Astrocyte (in vitro differentiated cells and primary cell): Measurements from ENCODE around the gene CBX6. TPM values are rescaled to one million over a fixed set of nuclear protein-coding genes. Genes with fewer than 3 reads are reported as not detected.

Experiments used
- DNase-seq: peaks from one replicate; pipeline ENCODE4 v3.0.0-alpha.2; 2010; ENCODE audit warnings: low read depth
- FAIRE-seq: peaks from 2 replicates; lab custom pipeline; 2011; peaks lifted over from hg19 to GRCh38; lab: Jason Lieb, UNC
- H2AFZ ChIP-seq: 2 replicates; pipeline ENCODE4 v1.6.0; 2012; ENCODE audit warnings: low read depth, low read length, inconsistent platforms
- H3K27ac ChIP-seq: 2 replicates; pipeline ENCODE4 v1.5.1; 2011; ENCODE audit warnings: low read depth, low read length, inconsistent platforms
- H3K27me3 ChIP-seq: 2 replicates; pipeline ENCODE4 v1.6.0; 2011; ENCODE audit warnings: low read length, inconsistent platforms; ENCODE audit not compliant: insufficient read depth
- H3K36me3 ChIP-seq: 2 replicates; pipeline ENCODE4 v1.5.1; 2011; ENCODE audit warnings: low read length, inconsistent platforms; ENCODE audit not compliant: insufficient read depth
- H3K4me1 ChIP-seq: 2 replicates; pipeline ENCODE4 v1.5.1; 2011; ENCODE audit warnings: low read length, inconsistent platforms; ENCODE audit not compliant: insufficient read depth
- H3K4me2 ChIP-seq: 2 replicates; pipeline ENCODE4 v1.6.0; 2012; ENCODE audit warnings: low read length, inconsistent platforms
- H3K4me3 ChIP-seq: 2 replicates; pipeline ENCODE4 v1.5.1; 2011; ENCODE audit warnings: low read depth, mild to moderate bottlenecking, low read length, inconsistent platforms; ENCODE audit not compliant: insufficient read depth
- H3K79me2 ChIP-seq: 2 replicates; pipeline ENCODE4 v1.6.0; 2012; ENCODE audit warnings: mild to moderate bottlenecking, low read length, inconsistent platforms; ENCODE audit not compliant: insufficient read depth
- H3K9ac ChIP-seq: 2 replicates; pipeline ENCODE4 v1.6.0; 2012; ENCODE audit warnings: mild to moderate bottlenecking, low read length, inconsistent platforms
- H3K9me3 ChIP-seq: 2 replicates; pipeline ENCODE4 v1.5.1; 2012; ENCODE audit warnings: low read depth, mild to moderate bottlenecking, low read length, inconsistent platforms; ENCODE audit not compliant: insufficient read depth
- H4K20me1 ChIP-seq: 2 replicates; pipeline ENCODE4 v1.6.0; 2012; ENCODE audit warnings: low read length, inconsistent platforms; ENCODE audit not compliant: insufficient read depth
- H3K27ac Mint-ChIP-seq: one replicate; pipeline ENCODE4 v1.8.0; 2021; ENCODE audit warnings: mild to moderate bottlenecking, mixed read lengths; ENCODE audit not compliant: unreplicated experiment
- H3K27me3 Mint-ChIP-seq: one replicate; pipeline ENCODE4 v1.8.0; 2021; ENCODE audit warnings: low read depth, mixed read lengths; ENCODE audit not compliant: unreplicated experiment
- H3K36me3 Mint-ChIP-seq: one replicate; pipeline ENCODE4 v1.8.0; 2021; ENCODE audit warnings: low read depth, mixed read lengths; ENCODE audit not compliant: unreplicated experiment
- H3K4me1 Mint-ChIP-seq: one replicate; pipeline ENCODE4 v1.8.0; 2021; ENCODE audit warnings: low read depth, mixed read lengths; ENCODE audit not compliant: unreplicated experiment
- H3K4me3 Mint-ChIP-seq: one replicate; pipeline ENCODE4 v1.8.0; 2021; ENCODE audit warnings: mild to moderate bottlenecking, moderate library complexity, mixed read lengths; ENCODE audit not compliant: unreplicated experiment
- H3K9me3 Mint-ChIP-seq: one replicate; pipeline ENCODE4 v1.8.0; 2021; ENCODE audit warnings: mild to moderate bottlenecking, mixed read lengths; ENCODE audit not compliant: unreplicated experiment
- EZH2 ChIP-seq: IDR thresholded peaks from 2 replicates; pipeline ENCODE4 v1.6.1; 2012; ENCODE audit warnings: mild to moderate bottlenecking, low read length, inconsistent platforms; ENCODE audit not compliant: insufficient read depth
- total RNA-seq: library from RNA; stranded (reverse); gene quantifications from 2 replicates; pipeline ENCODE4 v1.2.1, GENCODE V29; 2021
- TF ChIP-seq, protein P1 (sequence below): IDR thresholded peaks from 2 replicates; pipeline ENCODE4 v1.5.1; 2011; ENCODE audit warnings: low read depth, mild to moderate bottlenecking, inconsistent platforms, low read length, moderate library complexity; ENCODE audit not compliant: insufficient read depth

The CBX6 gene
- total RNA-seq, 1 donor from 2014 or later: 34.9 TPM

DNA sequence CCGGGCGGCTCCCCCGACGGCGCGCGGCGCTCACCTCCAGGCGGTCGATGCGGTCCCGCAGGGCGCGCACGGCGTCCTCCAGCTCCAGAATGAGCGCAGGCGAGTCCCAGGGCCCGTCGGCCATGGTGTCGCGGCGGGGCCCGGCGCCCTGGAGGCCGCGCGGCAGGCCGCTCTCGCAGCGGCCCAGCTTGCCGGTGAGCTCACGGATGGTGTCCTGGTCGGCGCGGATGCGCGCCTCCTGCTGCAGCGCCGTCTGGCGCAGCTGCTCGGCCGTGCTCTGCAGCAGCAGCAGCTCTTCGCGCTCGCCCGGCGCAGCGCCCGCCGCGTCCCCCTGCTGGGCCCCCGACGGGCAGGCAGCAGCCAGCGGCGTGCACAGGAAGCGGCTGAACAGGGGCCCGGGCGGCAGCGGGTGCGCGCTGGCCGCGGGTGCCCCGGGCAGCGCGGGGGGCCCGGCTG, 28.8 kb downstream of the CBX6 start:
- Histone ChIP-seq H3K27ac (no peak overlapping the region), H3K4me2 (peak overlapping the region; percentile 82), H3K27me3 (peaks cover 12% of the 10 kb centered on the region), H3K9me3 (no peaks in the 10 kb centered on the region), H3K79me2 (no peaks in the 10 kb centered on the region), H3K4me1 (peaks cover 7% of the 10 kb centered on the region), H3K4me3 (peak overlapping the region; percentile 49), H3K36me3 (no peaks in the 10 kb centered on the region), H2AFZ (peak overlapping the region; percentile 84), H3K9ac (no peak overlapping the region), H4K20me1 (peaks cover 16% of the 10 kb centered on the region)
- FAIRE-seq (no peak), DNase-seq (peak; percentile 72)
- H3K4me1 Mint-ChIP-seq: peaks cover 1% of the 10 kb centered on the region
- peaks cover 2% of the 10 kb centered on the region for H3K36me3 Mint-ChIP-seq
- peaks cover 58% of the 10 kb centered on the region for H3K27me3 Mint-ChIP-seq
- H3K9me3 Mint-ChIP-seq: no peaks in the 10 kb centered on the region
- H3K27ac Mint-ChIP-seq: no peak overlapping the region
- TF ChIP-seq EZH2: no peak
- TF ChIP-seq, protein P1, sequence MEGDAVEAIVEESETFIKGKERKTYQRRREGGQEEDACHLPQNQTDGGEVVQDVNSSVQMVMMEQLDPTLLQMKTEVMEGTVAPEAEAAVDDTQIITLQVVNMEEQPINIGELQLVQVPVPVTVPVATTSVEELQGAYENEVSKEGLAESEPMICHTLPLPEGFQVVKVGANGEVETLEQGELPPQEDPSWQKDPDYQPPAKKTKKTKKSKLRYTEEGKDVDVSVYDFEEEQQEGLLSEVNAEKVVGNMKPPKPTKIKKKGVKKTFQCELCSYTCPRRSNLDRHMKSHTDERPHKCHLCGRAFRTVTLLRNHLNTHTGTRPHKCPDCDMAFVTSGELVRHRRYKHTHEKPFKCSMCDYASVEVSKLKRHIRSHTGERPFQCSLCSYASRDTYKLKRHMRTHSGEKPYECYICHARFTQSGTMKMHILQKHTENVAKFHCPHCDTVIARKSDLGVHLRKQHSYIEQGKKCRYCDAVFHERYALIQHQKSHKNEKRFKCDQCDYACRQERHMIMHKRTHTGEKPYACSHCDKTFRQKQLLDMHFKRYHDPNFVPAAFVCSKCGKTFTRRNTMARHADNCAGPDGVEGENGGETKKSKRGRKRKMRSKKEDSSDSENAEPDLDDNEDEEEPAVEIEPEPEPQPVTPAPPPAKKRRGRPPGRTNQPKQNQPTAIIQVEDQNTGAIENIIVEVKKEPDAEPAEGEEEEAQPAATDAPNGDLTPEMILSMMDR: no peak
- H3K4me3 Mint-ChIP-seq: no peak overlapping the region

- peaks cover 57% of the 10 kb centered on the region for H3K27me3 Mint-ChIP-seq
- Histone ChIP-seq H3K27me3 (peaks cover 12% of the 10 kb centered on the region), H3K4me1 (peaks cover 7% of the 10 kb centered on the region), H3K4me2 (peak overlapping the region; percentile 82), H3K9ac (no peak overlapping the region), H3K36me3 (no peaks in the 10 kb centered on the region), H3K4me3 (peak overlapping the region; percentile 49), H3K9me3 (no peaks in the 10 kb centered on the region), H3K27ac (no peak overlapping the region), H2AFZ (peak overlapping the region; percentile 84), H3K79me2 (no peaks in the 10 kb centered on the region), H4K20me1 (peaks cover 16% of the 10 kb centered on the region)
- no peak for FAIRE-seq
- no peak for TF ChIP-seq EZH2
- TF ChIP-seq, protein P1: no peak
- H3K36me3 Mint-ChIP-seq: peaks cover 2% of the 10 kb centered on the region
- H3K4me3 Mint-ChIP-seq: peak overlapping the region; percentile 81
- no peak for DNase-seq
- no peaks in the 10 kb centered on the region for H3K9me3 Mint-ChIP-seq
- H3K4me1 Mint-ChIP-seq: peaks cover 1% of the 10 kb centered on the region
- H3K27ac Mint-ChIP-seq: peak overlapping the region; percentile 53
These were observed 29.4 kb downstream of the CBX6 start for GRCh38 chr22:38842512-38843200.

DNA sequence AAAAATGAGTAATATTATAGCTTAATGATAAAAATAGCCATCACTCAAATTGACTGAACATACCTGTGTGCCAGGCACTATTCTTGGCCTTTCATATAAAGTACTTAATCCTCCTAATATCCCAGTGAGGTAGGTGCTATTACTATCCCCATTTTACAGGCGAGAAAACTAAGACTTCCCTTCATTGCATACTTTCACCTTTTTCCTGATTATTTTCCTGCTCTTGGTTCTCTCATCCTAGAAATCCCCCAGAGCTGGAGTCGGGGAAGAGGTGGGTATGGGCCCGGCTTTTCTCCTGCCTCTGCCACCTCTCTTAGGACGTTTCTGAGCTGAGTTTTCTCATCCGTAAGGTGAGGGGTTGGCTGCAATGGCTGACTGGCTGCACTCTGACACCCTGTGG, 30.4 kb downstream of the CBX6 start:
- no peaks in the 10 kb centered on the region for H3K9me3 Mint-ChIP-seq
- H3K27ac Mint-ChIP-seq: no peak overlapping the region
- H3K4me1 ChIP-seq: peaks cover 3% of the 10 kb centered on the region
- H3K4me2 ChIP-seq: no peak overlapping the region
- no peak overlapping the region for H2AFZ ChIP-seq
- DNase-seq (no peak), FAIRE-seq (no peak)
- H3K36me3 Mint-ChIP-seq: peaks cover 2% of the 10 kb centered on the region
- H3K36me3 ChIP-seq: no peaks in the 10 kb centered on the region
- H3K9ac ChIP-seq: no peak overlapping the region
- peaks cover 1% of the 10 kb centered on the region for H3K4me1 Mint-ChIP-seq
- H3K27ac ChIP-seq: no peak overlapping the region
- TF ChIP-seq, protein P1: no peak
- TF ChIP-seq EZH2: no peak
- no peaks in the 10 kb centered on the region for H3K79me2 ChIP-seq
- no peak overlapping the region for H3K4me3 ChIP-seq
- peaks cover 54% of the 10 kb centered on the region for H3K27me3 Mint-ChIP-seq
- H3K4me3 Mint-ChIP-seq: no peak overlapping the region
- H3K27me3 ChIP-seq: peaks cover 12% of the 10 kb centered on the region
- no peaks in the 10 kb centered on the region for H3K9me3 ChIP-seq
- H4K20me1 ChIP-seq: peaks cover 16% of the 10 kb centered on the region
